Endothelial cell (in vitro differentiated cells): ENCODE data around the gene ADAMTSL4. TPM values are rescaled to one million over a fixed set of nuclear protein-coding genes. Genes with fewer than 3 reads are reported as not detected.

Experiments
- DNase-seq: peaks from one replicate; pipeline ENCODE4 v3.0.0; 2021; ENCODE audit warnings: low spot score
- H3K27ac Mint-ChIP-seq: one replicate; pipeline ENCODE4 v1.8.0; 2021; ENCODE audit warnings: mixed read lengths, inconsistent platforms; ENCODE audit not compliant: unreplicated experiment
- H3K27me3 Mint-ChIP-seq: one replicate; pipeline ENCODE4 v1.8.0; 2021; ENCODE audit warnings: mild to moderate bottlenecking, moderate library complexity, mixed read lengths, inconsistent platforms; ENCODE audit not compliant: unreplicated experiment
- H3K36me3 Mint-ChIP-seq: one replicate; pipeline ENCODE4 v1.8.0; 2021; ENCODE audit warnings: mild to moderate bottlenecking, low read depth, mixed read lengths, inconsistent platforms; ENCODE audit not compliant: unreplicated experiment
- H3K4me1 Mint-ChIP-seq: one replicate; pipeline ENCODE4 v1.8.0; 2021; ENCODE audit warnings: mild to moderate bottlenecking, mixed read lengths, inconsistent platforms; ENCODE audit not compliant: unreplicated experiment
- H3K4me3 Mint-ChIP-seq: one replicate; pipeline ENCODE4 v1.8.0; 2021; ENCODE audit warnings: mild to moderate bottlenecking, mixed read lengths, inconsistent platforms; ENCODE audit not compliant: unreplicated experiment
- H3K9me3 Mint-ChIP-seq: one replicate; pipeline ENCODE4 v1.8.0; 2021; ENCODE audit warnings: mixed read lengths, inconsistent platforms; ENCODE audit not compliant: unreplicated experiment
- long read RNA-seq: library from polyadenylated mRNA; unstranded; transcript quantifications from one replicate; pipeline ENCODE4 v2.0.0, GENCODE V29; 2020; ENCODE audit not compliant: unreplicated experiment
- total RNA-seq: library from RNA; stranded (reverse); fragmentation: NEBNext Ultra II Directional; extraction: Animal tissue kit (Norgen Biotek cat#: 25700); gene quantifications from one replicate; pipeline ENCODE4 v1.2.1, GENCODE V29; 2021; ENCODE audit not compliant: unreplicated experiment
- TF ChIP-seq, protein P1 (sequence below): fragments of 200-600 bp; sonication (generic); IDR thresholded peaks from one replicate; pipeline ENCODE4 v1.5.0; 2021; ENCODE audit warnings: antibody characterized with exemption; ENCODE audit not compliant: unreplicated experiment

Gene ADAMTSL4
- 0.36 TPM for total RNA-seq
- long read RNA-seq: 0 reads

DNA sequence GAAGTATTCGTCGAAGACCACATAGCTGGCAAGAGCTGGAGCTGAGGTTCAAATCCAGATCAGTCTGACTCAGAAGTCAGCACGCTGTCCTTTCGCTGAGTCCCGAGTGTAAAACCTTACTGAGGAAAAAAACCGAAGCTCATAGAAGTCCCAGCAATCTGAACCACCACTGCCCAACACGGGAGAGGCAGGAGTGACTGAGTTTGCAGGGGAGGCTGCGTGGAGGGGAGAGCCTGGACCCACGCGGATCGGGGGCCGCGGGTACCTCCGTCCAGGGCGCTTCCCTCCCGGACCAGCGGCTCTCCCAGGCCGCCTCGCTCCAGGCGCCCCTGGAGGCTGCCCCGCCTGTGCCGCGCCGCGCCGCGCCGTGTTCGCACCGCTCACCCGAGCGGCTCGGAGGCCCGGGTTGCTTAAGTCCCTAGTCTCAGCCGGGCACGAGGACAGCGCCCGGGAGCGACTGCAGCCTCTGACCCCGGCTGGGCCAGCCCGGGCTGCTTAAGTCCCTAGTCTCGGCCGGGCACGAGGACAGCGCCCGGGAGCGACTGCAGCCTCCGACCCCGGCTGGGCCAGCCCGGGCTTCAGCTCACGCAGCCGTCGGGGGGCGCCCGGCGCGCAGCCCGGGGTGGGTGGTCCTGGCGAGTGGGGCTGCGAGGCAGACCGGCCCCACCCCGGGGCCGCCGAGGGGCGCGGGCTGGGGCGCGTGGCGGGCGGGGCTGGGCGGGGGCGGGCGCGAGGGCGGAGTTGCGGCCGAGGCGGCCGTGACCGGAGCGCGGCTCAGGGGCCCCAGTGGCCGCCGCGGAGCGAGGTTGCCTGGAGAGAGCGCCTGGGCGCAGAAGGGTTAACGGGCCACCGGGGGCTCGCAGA lies at the start of gene ADAMTSL4:
Gene ADAMTSL4, plus strand, starts transcription at position 777 of the 864 bp plus-strand sequence. CDS start 2,881 bp downstream, outside the sequence.
- Mint-ChIP-seq H3K27ac (no peak within 1 kb of the TSS), H3K9me3 (no peaks in the 10 kb centered on the region), H3K27me3 (peaks cover 19% of the 10 kb centered on the region), H3K36me3 (no peaks in the 10 kb centered on the region), H3K4me3 (peak within 1 kb of the TSS; percentile 79), H3K4me1 (peaks cover 3% of the 10 kb centered on the region)
- peak; percentile 68 for DNase-seq
- TF ChIP-seq, protein P1, sequence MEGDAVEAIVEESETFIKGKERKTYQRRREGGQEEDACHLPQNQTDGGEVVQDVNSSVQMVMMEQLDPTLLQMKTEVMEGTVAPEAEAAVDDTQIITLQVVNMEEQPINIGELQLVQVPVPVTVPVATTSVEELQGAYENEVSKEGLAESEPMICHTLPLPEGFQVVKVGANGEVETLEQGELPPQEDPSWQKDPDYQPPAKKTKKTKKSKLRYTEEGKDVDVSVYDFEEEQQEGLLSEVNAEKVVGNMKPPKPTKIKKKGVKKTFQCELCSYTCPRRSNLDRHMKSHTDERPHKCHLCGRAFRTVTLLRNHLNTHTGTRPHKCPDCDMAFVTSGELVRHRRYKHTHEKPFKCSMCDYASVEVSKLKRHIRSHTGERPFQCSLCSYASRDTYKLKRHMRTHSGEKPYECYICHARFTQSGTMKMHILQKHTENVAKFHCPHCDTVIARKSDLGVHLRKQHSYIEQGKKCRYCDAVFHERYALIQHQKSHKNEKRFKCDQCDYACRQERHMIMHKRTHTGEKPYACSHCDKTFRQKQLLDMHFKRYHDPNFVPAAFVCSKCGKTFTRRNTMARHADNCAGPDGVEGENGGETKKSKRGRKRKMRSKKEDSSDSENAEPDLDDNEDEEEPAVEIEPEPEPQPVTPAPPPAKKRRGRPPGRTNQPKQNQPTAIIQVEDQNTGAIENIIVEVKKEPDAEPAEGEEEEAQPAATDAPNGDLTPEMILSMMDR: no peak

- Mint-ChIP-seq H3K27me3 (peaks cover 7% of the 10 kb centered on the region), H3K4me1 (peaks cover 61% of the 10 kb centered on the region), H3K27ac (no peak overlapping the region), H3K36me3 (peaks cover 28% of the 10 kb centered on the region), H3K4me3 (peak overlapping the region; percentile 21), H3K9me3 (no peaks in the 10 kb centered on the region)
- TF ChIP-seq, protein P1: no peak
- no peak for DNase-seq
Measured at GRCh38 chr1:150505431-150505830, 43.8 kb upstream of the ADAMTSL4 start.

- Mint-ChIP-seq H3K27ac (peak within 1 kb of the TSS; percentile 94), H3K4me3 (peak within 1 kb of the TSS; percentile 84), H3K36me3 (peaks cover 41% of the 10 kb centered on the region), H3K9me3 (no peaks in the 10 kb centered on the region), H3K4me1 (peaks cover 78% of the 10 kb centered on the region), H3K27me3 (peaks cover 14% of the 10 kb centered on the region)
- TF ChIP-seq, protein P1: no peak
- no peak for DNase-seq
Measured at GRCh38 chr1:150507912-150508864, 41.0 kb upstream of the ADAMTSL4 start, which contains the start of gene ECM1. Gene ECM1, plus strand, starts transcription at chr1:150508109. Its CDS starts 101 bp downstream, at chr1:150508210.

DNA sequence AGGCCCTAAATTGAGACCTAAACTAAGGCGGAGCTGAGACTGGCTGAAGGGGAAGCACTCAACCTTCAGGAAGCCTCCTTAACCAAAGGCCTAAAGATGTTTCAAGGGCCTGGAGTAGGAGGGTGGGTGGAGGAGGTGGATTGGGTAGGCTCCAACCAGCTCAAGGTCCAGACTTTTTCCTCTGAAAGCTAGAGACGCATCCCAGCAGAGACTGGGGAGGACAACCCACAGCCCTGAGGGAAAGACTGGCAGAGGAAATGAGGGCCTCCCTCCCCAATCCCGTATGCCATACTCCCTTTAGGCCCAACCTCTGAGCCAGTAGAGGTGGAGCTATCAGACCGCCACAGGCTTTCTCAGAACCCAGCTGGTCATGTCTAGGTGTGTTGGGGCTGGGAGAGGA lies 40.2 kb upstream of the ADAMTSL4 start:
- DNase-seq: no peak
- TF ChIP-seq, protein P1: no peak
- Mint-ChIP-seq H3K4me3 (peak overlapping the region; percentile 84), H3K36me3 (peaks cover 38% of the 10 kb centered on the region), H3K27me3 (peaks cover 14% of the 10 kb centered on the region), H3K9me3 (no peaks in the 10 kb centered on the region), H3K4me1 (peaks cover 78% of the 10 kb centered on the region), H3K27ac (peak overlapping the region; percentile 94)
